ENCODE data around the gene TOX2.

The TOX2 gene

GRCh38 chr20:43957392-43957791 is 42.7 kb downstream of the TOX2 start:
- DNase-seq (ENCODE audit: low read depth) = no peak

GRCh38 chr20:43958626-43959025 is 44.0 kb downstream of the TOX2 start:
- DNase-seq (ENCODE audit: low read depth) = no peak

GRCh38 chr20:43959079-43959919 is 44.6 kb downstream of the TOX2 start:
- no peak for DNase-seq (ENCODE audit: low read depth)

DNA sequence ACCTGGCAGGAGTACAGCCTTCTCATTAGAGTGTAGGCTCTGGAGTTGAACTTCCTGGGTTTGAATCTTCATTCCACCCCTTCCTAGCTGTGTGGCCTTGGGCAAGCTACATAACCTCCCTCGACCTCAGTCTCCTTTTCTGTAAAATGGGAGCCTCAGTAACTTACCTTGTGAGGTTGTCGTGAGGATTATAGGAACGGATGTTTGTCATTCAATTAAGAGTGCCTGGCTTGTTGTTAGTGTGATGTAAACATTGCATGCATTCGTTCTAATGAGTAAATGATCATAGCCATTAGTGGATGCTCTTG is 45.2 kb downstream of the TOX2 start:
- no peak for DNase-seq (ENCODE audit: low read depth)

DNA sequence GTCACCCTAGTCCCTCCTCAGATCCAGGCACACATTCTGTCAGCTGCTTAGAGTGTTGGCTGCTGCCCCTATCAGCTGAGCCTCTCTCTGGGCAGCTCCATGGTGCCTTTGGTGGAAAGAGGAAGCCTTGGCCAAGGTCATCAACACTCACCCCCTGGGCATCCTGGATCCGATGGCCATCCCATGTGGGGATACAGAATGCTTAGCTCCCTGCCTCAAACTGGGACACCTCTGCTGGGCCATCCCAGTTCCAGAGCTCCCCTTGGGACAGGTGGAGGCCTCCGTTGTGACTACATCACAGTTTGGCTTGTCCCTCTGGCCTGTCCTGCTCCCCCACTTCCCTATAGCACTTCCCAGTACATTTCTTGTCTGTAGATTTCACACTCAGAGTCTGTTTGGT is 45.6 kb downstream of the TOX2 start:
- no peak for DNase-seq (ENCODE audit: low read depth)

GRCh38 chr20:43961116-43961515 is 46.5 kb downstream of the TOX2 start:
- no peak for DNase-seq (ENCODE audit: low read depth)

- no peak for DNase-seq (ENCODE audit: low read depth)
Measured at GRCh38 chr20:43961541-43962471, 47.2 kb downstream of the TOX2 start.

DNA sequence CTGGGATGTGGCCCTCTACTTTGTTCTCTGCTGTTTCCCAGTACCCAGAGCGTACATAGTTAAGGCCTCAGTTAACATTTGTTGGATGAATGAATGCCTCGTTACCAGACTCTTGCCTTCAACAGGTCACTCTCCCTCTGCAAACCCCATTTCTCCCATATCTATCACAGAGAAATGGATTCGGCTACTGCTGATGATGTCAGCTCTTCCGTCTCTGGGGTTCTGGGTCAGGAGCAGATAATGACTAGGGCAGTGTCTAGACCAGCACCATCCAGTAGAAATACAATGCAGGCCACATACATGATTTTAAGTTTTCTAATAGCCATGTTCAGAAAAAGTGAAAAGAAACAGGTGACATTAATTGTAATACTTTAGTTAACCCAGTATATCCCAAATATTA is 47.9 kb downstream of the TOX2 start:
- no peak for DNase-seq (ENCODE audit: low read depth)

DNA sequence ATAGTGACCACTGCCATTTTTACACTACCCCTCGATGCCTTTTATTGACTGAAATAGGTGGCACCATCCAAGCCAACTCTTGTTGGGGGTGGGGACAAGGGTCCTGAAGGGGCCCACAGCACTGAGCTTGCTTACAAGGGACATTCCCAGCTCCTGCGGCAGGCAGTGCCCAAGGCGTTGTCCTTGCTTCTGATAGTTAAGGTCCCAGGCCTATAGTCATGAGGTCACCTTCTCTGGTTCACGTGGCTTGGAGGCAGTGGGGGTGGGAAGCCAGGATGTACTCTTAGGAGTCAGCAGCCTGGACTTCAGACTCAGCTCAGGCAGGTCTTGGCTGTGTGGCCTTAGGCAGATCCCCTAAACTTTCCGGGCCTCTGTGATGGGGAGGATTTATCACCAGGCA is 48.6 kb downstream of the TOX2 start:
- peak; percentile 79 for DNase-seq (ENCODE audit: low read depth)

DNA sequence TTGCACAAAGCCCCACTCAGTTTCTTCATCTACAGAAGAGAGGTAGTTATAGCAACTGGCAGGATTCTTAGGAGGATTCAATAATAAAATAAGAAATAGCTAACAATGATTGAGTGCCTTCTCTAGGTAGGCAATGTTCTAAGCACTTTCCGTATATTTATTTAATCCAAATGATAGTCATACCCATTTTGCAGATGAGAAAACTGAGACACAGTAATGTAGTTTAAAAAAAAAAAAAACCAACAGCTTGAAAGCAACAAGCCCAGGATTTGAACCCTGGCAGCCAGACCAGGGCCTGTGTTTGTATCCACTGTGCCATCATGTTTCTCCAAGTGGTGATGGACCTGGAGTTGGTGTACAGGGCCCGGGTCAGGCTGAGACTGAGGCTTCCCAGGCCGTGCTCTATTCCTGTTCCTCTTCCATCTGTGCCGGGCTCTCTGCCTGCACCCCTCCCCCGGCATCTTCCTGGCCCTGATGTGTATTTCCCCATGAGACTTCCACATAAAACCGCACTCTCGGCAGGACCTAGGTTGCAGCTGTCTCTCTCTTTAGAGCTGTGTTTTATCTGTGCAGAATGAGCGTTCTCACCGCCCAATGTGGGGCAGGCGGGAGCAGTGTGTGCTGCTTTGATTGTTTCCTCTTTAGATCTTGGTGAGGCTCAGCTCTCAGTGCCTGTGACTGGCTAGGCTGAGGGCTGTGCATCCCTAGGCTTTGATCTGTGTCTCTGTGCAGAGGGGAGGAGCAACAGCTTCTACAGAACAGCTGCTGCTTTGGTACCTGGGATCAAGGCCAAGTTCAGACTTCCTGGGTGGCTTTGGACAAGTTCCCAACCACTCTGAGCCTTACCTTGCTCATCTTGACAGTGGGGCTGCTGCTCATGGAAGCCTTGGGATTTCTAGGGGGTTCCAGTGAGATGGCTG is 49.5 kb downstream of the TOX2 start:
- DNase-seq (ENCODE audit: low read depth) = peak; percentile 29

- DNase-seq (ENCODE audit: low read depth) = no peak
Measured at GRCh38 chr20:43968341-43969000, 53.8 kb downstream of the TOX2 start.

- no peak for DNase-seq (ENCODE audit: low read depth)
Measured at GRCh38 chr20:43969028-43969447, 54.4 kb downstream of the TOX2 start.

- no peak for DNase-seq (ENCODE audit: low read depth)
Measured at GRCh38 chr20:43969501-43970182, 55.0 kb downstream of the TOX2 start.

DNA sequence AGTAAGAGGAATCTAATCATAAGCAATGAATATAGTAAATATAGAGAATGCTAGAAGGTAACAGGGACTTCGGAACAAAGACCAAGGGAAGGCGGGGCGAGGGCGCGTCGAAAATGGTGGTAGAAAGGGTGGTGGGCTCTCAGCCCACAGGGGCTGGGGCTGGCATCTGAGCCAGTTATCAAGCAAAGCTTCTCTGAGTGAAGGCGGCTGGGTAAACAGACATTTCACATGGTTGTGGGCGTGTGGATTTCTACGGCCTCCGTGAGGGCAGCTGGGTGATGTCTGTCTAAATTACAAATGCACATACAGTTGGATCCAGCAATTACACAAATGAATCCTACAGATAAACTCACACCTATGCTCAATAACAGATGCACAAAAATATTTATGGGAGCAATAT is 56.6 kb downstream of the TOX2 start:
- no peak for DNase-seq (ENCODE audit: low read depth)

- DNase-seq (ENCODE audit: low read depth) = no peak
Measured at GRCh38 chr20:43972051-43972450, 57.4 kb downstream of the TOX2 start.

DNA sequence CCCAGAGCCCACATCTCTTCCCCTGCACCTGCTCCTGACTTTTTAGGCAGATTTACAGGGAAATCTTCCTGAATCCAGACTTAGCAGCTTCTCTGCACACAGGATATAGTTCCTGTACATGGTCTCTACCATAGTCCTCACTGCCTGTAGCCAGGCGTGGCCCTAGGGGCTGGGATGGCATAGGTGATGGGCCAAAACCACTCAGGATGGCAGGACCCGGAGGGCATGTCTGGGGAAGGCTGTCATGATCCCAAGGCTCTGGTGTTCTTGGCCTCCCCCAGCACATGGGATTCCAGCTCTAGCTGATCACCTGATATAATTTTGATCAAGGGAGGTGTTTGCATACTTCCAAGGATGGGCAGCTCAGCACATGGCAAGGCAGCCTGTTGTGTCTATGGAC is 58.0 kb downstream of the TOX2 start:
- no peak for DNase-seq (ENCODE audit: low read depth)

- DNase-seq (ENCODE audit: low read depth) = no peak
Measured at GRCh38 chr20:43973231-43973630, 58.6 kb downstream of the TOX2 start.

DNA sequence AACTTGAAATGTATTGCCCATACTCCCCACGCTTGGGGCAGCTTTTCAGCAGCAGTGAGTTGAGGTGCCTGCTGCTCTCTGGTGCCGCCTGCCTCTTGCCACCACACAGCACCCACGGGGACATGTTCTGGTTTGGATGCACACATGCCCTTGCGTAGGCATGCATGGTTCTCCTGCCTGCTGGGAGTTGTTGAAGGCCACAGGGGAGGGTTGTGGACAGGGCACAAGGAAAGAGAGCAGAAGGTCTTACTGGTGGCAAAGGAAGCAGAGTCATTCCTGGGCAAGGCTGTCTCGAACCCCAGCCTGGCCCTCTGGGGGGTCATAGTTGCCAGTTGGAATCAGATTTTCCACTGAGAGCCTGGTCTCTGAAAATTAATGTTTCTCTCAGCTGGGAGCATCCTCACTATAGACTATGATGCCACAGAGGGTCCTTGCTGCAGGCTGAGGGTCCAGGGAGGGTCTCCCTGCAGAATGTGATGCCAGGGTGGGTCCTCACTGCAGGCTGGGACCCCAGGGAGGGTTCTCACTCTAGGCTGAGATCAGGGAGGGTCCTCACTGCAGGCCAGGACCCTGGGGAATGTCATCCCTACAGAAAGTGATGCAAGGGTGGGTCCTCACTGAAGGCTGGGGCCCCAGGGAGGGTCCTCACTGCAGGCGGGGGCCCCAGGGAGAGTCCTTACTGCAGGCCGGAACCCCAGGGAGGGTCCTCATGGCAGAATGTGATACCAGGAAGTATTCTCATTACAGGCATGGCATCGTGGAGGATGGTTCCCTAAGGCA is 59.2 kb downstream of the TOX2 start:
- no peak for DNase-seq (ENCODE audit: low read depth)

DNA sequence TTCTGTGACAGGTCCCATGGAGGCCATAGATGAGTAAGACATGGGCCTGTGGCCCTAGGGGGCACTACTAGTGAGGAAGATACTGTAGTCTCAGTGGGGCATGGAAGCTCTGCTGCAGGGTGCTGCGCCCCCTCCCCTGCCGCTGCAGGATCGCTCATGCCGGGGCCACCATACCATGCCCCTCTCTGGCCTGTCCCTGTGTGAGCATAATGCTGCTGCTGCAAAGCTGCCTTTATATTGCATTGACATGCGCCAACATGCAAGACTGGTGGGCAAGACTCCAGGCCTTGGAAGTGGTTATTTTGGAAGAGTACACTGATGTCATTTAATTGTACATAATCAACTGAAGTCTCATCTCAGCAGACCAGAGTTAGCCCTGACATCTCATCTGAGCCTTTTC is 60.0 kb downstream of the TOX2 start:
- DNase-seq (ENCODE audit: low read depth) = no peak

DNA sequence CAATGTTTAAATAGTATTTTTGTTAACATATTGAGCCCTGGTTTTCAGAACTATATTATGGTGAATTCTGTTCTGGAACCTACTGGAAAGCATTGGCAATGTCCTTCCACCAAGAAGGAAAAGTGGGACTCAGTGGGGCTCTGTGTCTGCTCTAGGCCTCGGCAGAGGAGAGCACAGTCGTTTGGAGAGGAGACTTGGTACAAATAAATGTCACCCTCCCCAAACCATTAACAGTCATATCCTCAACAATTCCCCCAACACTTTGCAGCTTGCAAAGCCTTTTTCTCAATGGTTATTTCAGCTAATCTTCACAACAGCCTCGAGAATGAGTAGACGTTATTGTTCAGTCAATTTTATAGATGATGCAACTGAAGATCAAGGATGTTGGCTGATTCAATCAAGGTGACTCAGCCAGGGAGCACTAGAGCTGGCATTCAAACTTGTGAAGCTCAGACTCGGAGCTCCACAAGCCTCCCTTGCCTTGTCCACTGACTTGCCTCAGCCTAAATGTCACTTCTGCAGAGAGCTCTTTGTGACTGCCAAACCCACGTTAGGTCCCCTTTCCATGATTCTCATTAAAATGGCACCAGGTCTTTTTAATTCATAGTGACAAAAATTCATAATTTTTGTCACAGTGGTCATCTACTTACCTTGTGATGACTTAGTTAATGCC is 60.6 kb downstream of the TOX2 start:
- DNase-seq (ENCODE audit: low read depth) = peak; percentile 97

Data from ELR (cell line).